CD8-positive, alpha-beta memory T cell (primary cell): Measurements from ENCODE around the gene BPTF. TPM values are rescaled to one million over a fixed set of nuclear protein-coding genes. Genes with fewer than 3 reads are reported as not detected.
"Not testable (repeated sequence)": the region's sequence is repeated elsewhere in the genome, so short reads cannot be mapped to it uniquely, and the experiment has no call there.

Source experiments
- CTCF ChIA-PET: fragments of 350-600 bp; sonication (Branson Sonifier 250); formaldehyde crosslinking; loops from one replicate; lab custom pipeline; 2021; ENCODE audit warnings: antibody characterized with exemption; lab: Charles Lee
- POLR2A ChIA-PET: fragments of 350-600 bp; sonication (Branson Sonifier 250); formaldehyde crosslinking; loops from one replicate; lab custom pipeline; 2021; ENCODE audit warnings: antibody characterized with exemption; lab: Charles Lee
- DNase-seq, 5 donors: peaks; one replicate each; pipeline versions ENCODE4 v3.0.0 to v3.0.0-alpha.2; 2020 to 2022; ENCODE audit warnings: mixed read lengths in 1 of 5
- H3K27ac ChIP-seq: one replicate; pipeline ENCODE4 v1.7.0; 2013; ENCODE audit warnings: low read depth, mild to moderate bottlenecking, low read length, moderate library complexity
- H3K27me3 ChIP-seq: 2 replicates; pipeline ENCODE4 v1.7.0; 2013; ENCODE audit warnings: low read length, mild to moderate bottlenecking; ENCODE audit not compliant: insufficient read depth, poor library complexity, severe bottlenecking
- H3K36me3 ChIP-seq: 2 replicates; pipeline ENCODE4 v1.7.0; 2013; ENCODE audit warnings: mild to moderate bottlenecking, low read length, moderate library complexity; ENCODE audit not compliant: insufficient read depth
- H3K4me1 ChIP-seq: 2 replicates; pipeline ENCODE4 v1.7.0; 2013; ENCODE audit warnings: mild to moderate bottlenecking, low read length, moderate library complexity; ENCODE audit not compliant: insufficient read depth
- H3K4me3 ChIP-seq: 2 replicates; pipeline ENCODE4 v1.7.0; 2013; ENCODE audit warnings: mild to moderate bottlenecking, low read length
- H3K9me3 ChIP-seq: 2 replicates; pipeline ENCODE4 v1.7.0; 2013; ENCODE audit warnings: mild to moderate bottlenecking, low read length
- H3K27ac Mint-ChIP-seq, 8 donors: one replicate each; pipeline ENCODE4 v1.8.0; 2020 to 2021; ENCODE audit warnings: mixed read lengths in 8 of 8, mild to moderate bottlenecking in 6 of 8, inconsistent platforms in 3 of 8, moderate library complexity in 3 of 8
- H3K27me3 Mint-ChIP-seq, 2 donors: one replicate each; pipeline ENCODE4 v1.8.0; 2020 to 2021; ENCODE audit warnings: mixed read lengths in 2 of 2, mild to moderate bottlenecking in 1 of 2, moderate library complexity in 1 of 2
- H3K36me3 Mint-ChIP-seq, 3 donors: one replicate each; pipeline ENCODE4 v1.8.0; 2020 to 2021; ENCODE audit warnings: mixed read lengths in 3 of 3, inconsistent platforms in 1 of 3, mild to moderate bottlenecking in 1 of 3
- H3K4me1 Mint-ChIP-seq, 3 donors: one replicate each; pipeline ENCODE4 v1.8.0; 2020 to 2021; ENCODE audit warnings: mixed read lengths in 3 of 3, inconsistent platforms in 1 of 3, mild to moderate bottlenecking in 1 of 3
- H3K4me3 Mint-ChIP-seq, 7 donors: one replicate each; pipeline ENCODE4 v1.8.0; 2020 to 2021; ENCODE audit warnings: mixed read lengths in 7 of 7, mild to moderate bottlenecking in 6 of 7, moderate library complexity in 4 of 7, inconsistent platforms in 2 of 7
- H3K9me3 Mint-ChIP-seq, 5 donors: one replicate each; pipeline ENCODE4 v1.8.0; 2020 to 2022; ENCODE audit warnings: mixed read lengths in 5 of 5, mild to moderate bottlenecking in 3 of 5, moderate library complexity in 2 of 5, inconsistent platforms in 1 of 5
- polyA plus RNA-seq: library from polyadenylated mRNA; unstranded; fragments of 300-500 nt; fragmentation: Illumina TruSeq; gene quantifications from one replicate; pipeline ENCODE4 v1.2.3, GENCODE V29; 2021
- total RNA-seq, 2 experiments: library from RNA; stranded (reverse); gene quantifications; one replicate each; pipeline ENCODE4 v1.2.3, GENCODE V29; 2021

The BPTF gene
- total and polyA plus RNA-seq, 3 experiments from 2014 or later, result 25.1 to 82.4 (median 78.8) TPM

GRCh38 chr17:67905298-67905697 lies 80.0 kb downstream of the BPTF start:
- H3K4me3 ChIP-seq, H3K9me3 ChIP-seq, H3K9me3 Mint-ChIP-seq, H3K27ac ChIP-seq, H3K27me3 ChIP-seq, H3K4me3 Mint-ChIP-seq, H3K4me1 ChIP-seq, H3K27me3 Mint-ChIP-seq, DNase-seq, CTCF ChIA-PET, POLR2A ChIA-PET: not testable (repeated sequence)
- peaks cover 14% of the 10 kb centered on the region for H3K36me3 ChIP-seq
- H3K36me3 Mint-ChIP-seq, result peaks cover 8 to 81% (median 11%) of the 10 kb centered on the region in 3 donors
- peak overlapping the region in 2 of 8 donors; percentile 48 to 94 for H3K27ac Mint-ChIP-seq
- H3K4me1 Mint-ChIP-seq, result peaks cover 3 to 14% (median 6%) of the 10 kb centered on the region in 3 donors

GRCh38 chr17:67910117-67910803 lies 85.0 kb downstream of the BPTF start:
- H3K4me3 Mint-ChIP-seq, H3K27me3 Mint-ChIP-seq, H3K9me3 Mint-ChIP-seq, H3K4me1 ChIP-seq, H3K4me3 ChIP-seq, H3K9me3 ChIP-seq, H3K27me3 ChIP-seq, CTCF ChIA-PET, DNase-seq, H3K27ac ChIP-seq, POLR2A ChIA-PET: not testable (repeated sequence)
- peaks cover 34% of the 10 kb centered on the region for H3K36me3 ChIP-seq
- peaks cover 8 to 82% (median 23%) of the 10 kb centered on the region in 3 donors for H3K36me3 Mint-ChIP-seq
- H3K27ac Mint-ChIP-seq, result peak overlapping the region in 4 of 8 donors; percentile 23 to 71 (median 44)
- H3K4me1 Mint-ChIP-seq, result peaks cover 8 to 27% (median 19%) of the 10 kb centered on the region in 3 donors

- peak overlapping the region in 4 of 8 donors; percentile 5 to 58 (median 28) for H3K27ac Mint-ChIP-seq
- no peak overlapping the region for H3K4me3 Mint-ChIP-seq
- peaks cover 8 to 83% (median 28%) of the 10 kb centered on the region in 3 donors for H3K36me3 Mint-ChIP-seq
- peaks cover 12 to 30% (median 25%) of the 10 kb centered on the region in 3 donors for H3K4me1 Mint-ChIP-seq
- H3K36me3 ChIP-seq, result peaks cover 39% of the 10 kb centered on the region
- H3K9me3 Mint-ChIP-seq, result no peaks in the 10 kb centered on the region
- CTCF ChIA-PET, result no interaction called here
- H3K27me3 Mint-ChIP-seq, result no peaks in the 10 kb centered on the region
- POLR2A ChIA-PET, result no interaction called here
- H3K4me1 ChIP-seq, result no peaks in the 10 kb centered on the region
- H3K9me3 ChIP-seq, result no peaks in the 10 kb centered on the region
- no peak overlapping the region for H3K27ac ChIP-seq
- H3K27me3 ChIP-seq, result no peaks in the 10 kb centered on the region
- no peak overlapping the region for H3K4me3 ChIP-seq
- DNase-seq, result no peak
Observed at GRCh38 chr17:67911059-67911782, 85.9 kb downstream of the BPTF start.

GRCh38 chr17:67912088-67912487 lies 86.8 kb downstream of the BPTF start:
- Mint-ChIP-seq H3K4me3 (no peak overlapping the region), H3K27me3 (no peaks in the 10 kb centered on the region), H3K9me3 (no peaks in the 10 kb centered on the region), H3K36me3 (peaks cover 8 to 79% (median 25%) of the 10 kb centered on the region in 3 donors), H3K27ac (peak overlapping the region in 3 of 8 donors; percentile 6 to 58 (median 40)), H3K4me1 (peaks cover 12 to 30% (median 25%) of the 10 kb centered on the region in 3 donors)
- CTCF ChIA-PET, result no interaction called here
- POLR2A ChIA-PET, result no interaction called here
- Histone ChIP-seq H3K27me3 (no peaks in the 10 kb centered on the region), H3K27ac (no peak overlapping the region), H3K4me3 (no peak overlapping the region), H3K9me3 (no peaks in the 10 kb centered on the region), H3K36me3 (peaks cover 39% of the 10 kb centered on the region), H3K4me1 (no peaks in the 10 kb centered on the region)
- DNase-seq, result no peak

GRCh38 chr17:67912656-67913055 lies 87.4 kb downstream of the BPTF start:
- H3K4me1 Mint-ChIP-seq, result peaks cover 12 to 30% (median 25%) of the 10 kb centered on the region in 3 donors
- H3K36me3 ChIP-seq, result peaks cover 39% of the 10 kb centered on the region
- DNase-seq, result no peak
- no peaks in the 10 kb centered on the region for H3K27me3 Mint-ChIP-seq
- H3K4me3 Mint-ChIP-seq, result no peak overlapping the region
- no peak overlapping the region for H3K4me3 ChIP-seq
- CTCF ChIA-PET, result no interaction called here
- H3K4me1 ChIP-seq, result no peaks in the 10 kb centered on the region
- peak overlapping the region in 3 of 8 donors; percentile 6 to 54 (median 6) for H3K27ac Mint-ChIP-seq
- H3K36me3 Mint-ChIP-seq, result peaks cover 5 to 75% (median 23%) of the 10 kb centered on the region in 3 donors
- POLR2A ChIA-PET, result no interaction called here
- H3K27me3 ChIP-seq, result no peaks in the 10 kb centered on the region
- no peaks in the 10 kb centered on the region for H3K9me3 Mint-ChIP-seq
- H3K27ac ChIP-seq, result no peak overlapping the region
- no peaks in the 10 kb centered on the region for H3K9me3 ChIP-seq

- H3K36me3 ChIP-seq, result peaks cover 18% of the 10 kb centered on the region
- CTCF ChIA-PET, result no interaction called here
- Mint-ChIP-seq H3K4me3 (no peak overlapping the region), H3K4me1 (peaks cover 3 to 7% (median 4%) of the 10 kb centered on the region in 3 donors), H3K9me3 (no peaks in the 10 kb centered on the region), H3K27me3 (no peaks in the 10 kb centered on the region), H3K27ac (peak overlapping the region in 1 of 8 donors; percentile 6), H3K36me3 (peaks cover 4 to 66% (median 15%) of the 10 kb centered on the region in 3 donors)
- H3K4me3 ChIP-seq, result no peak overlapping the region
- no peaks in the 10 kb centered on the region for H3K9me3 ChIP-seq
- H3K4me1 ChIP-seq, result no peaks in the 10 kb centered on the region
- no peaks in the 10 kb centered on the region for H3K27me3 ChIP-seq
- H3K27ac ChIP-seq, result no peak overlapping the region
- DNase-seq, result no peak
- POLR2A ChIA-PET, result no interaction called here
Observed at GRCh38 chr17:67920212-67920611, 94.9 kb downstream of the BPTF start.

GRCh38 chr17:67922503-67922902 lies 97.2 kb downstream of the BPTF start:
- DNase-seq, result no peak
- Histone ChIP-seq H3K36me3 (peaks cover 14% of the 10 kb centered on the region), H3K27ac (no peak overlapping the region), H3K9me3 (no peaks in the 10 kb centered on the region), H3K4me3 (no peak overlapping the region), H3K27me3 (no peaks in the 10 kb centered on the region), H3K4me1 (no peaks in the 10 kb centered on the region)
- H3K4me3 Mint-ChIP-seq, result no peak overlapping the region
- H3K27me3 Mint-ChIP-seq, result no peaks in the 10 kb centered on the region
- no peaks in the 10 kb centered on the region for H3K9me3 Mint-ChIP-seq
- no peaks in the 10 kb centered on the region for H3K4me1 Mint-ChIP-seq
- H3K27ac Mint-ChIP-seq, result no peak overlapping the region
- ChIA-PET POLR2A (no interaction called here), CTCF (interaction anchor here (1.1 kb wide), 1 partner anchor 18 kb away, joined by 3 read pairs; no protein-coding TSS in a partner anchor)
- peaks cover 4 to 68% (median 14%) of the 10 kb centered on the region in 3 donors for H3K36me3 Mint-ChIP-seq

- H3K27me3 ChIP-seq, DNase-seq, H3K9me3 ChIP-seq, H3K4me3 ChIP-seq, H3K4me1 ChIP-seq, H3K4me1 Mint-ChIP-seq, CTCF ChIA-PET, H3K9me3 Mint-ChIP-seq, H3K4me3 Mint-ChIP-seq, H3K27me3 Mint-ChIP-seq, H3K27ac ChIP-seq, POLR2A ChIA-PET: not testable (repeated sequence)
- Mint-ChIP-seq H3K27ac (peak overlapping the region in 3 of 8 donors; percentile 2 to 56 (median 24)), H3K36me3 (peaks cover 7 to 77% (median 17%) of the 10 kb centered on the region in 3 donors)
- peaks cover 24% of the 10 kb centered on the region for H3K36me3 ChIP-seq
Observed at GRCh38 chr17:67928842-67929241, 103.5 kb downstream of the BPTF start.
